Memory B cell (primary cell): Measurements from ENCODE around the gene VGLL3.

ENCODE experiments used
- ATAC-seq: fragments of 150-1000 bp; cut with Tn5 transposase; 2 replicates; pipeline ENCODE4 v1.10.0; 2021; ENCODE audit warnings: low read depth, mild to moderate bottlenecking, moderate library complexity
- DNase-seq, 2 donors: peaks; one replicate each; pipeline ENCODE4 v3.0.0; 2022; ENCODE audit warnings: low spot score in 2 of 2
- H3K27ac Mint-ChIP-seq: one replicate; pipeline ENCODE4 v1.8.0; 2022; ENCODE audit warnings: mild to moderate bottlenecking, moderate library complexity, mixed read lengths
- H3K27me3 Mint-ChIP-seq: one replicate; pipeline ENCODE4 v1.8.0; 2022; ENCODE audit warnings: mixed read lengths
- H3K36me3 Mint-ChIP-seq: one replicate; pipeline ENCODE4 v1.8.0; 2022; ENCODE audit warnings: mild to moderate bottlenecking, mixed read lengths
- H3K4me1 Mint-ChIP-seq: one replicate; pipeline ENCODE4 v1.8.0; 2022; ENCODE audit warnings: mixed read lengths
- H3K4me3 Mint-ChIP-seq: one replicate; pipeline ENCODE4 v1.8.0; 2022; ENCODE audit warnings: mild to moderate bottlenecking, moderate library complexity, mixed read lengths
- H3K9me3 Mint-ChIP-seq: one replicate; pipeline ENCODE4 v1.8.0; 2022; ENCODE audit warnings: mixed read lengths

VGLL3 gene

GRCh38 chr3:86996261-86996955 lies 5.5 kb upstream of the VGLL3 start:
- ATAC-seq (no peak), DNase-seq (no peak)
- peaks cover 2% of the 10 kb centered on the region for H3K9me3 Mint-ChIP-seq
- peaks cover 5% of the 10 kb centered on the region for H3K27me3 Mint-ChIP-seq
- H3K36me3 Mint-ChIP-seq: no peaks in the 10 kb centered on the region
- no peaks in the 10 kb centered on the region for H3K4me1 Mint-ChIP-seq
- H3K27ac Mint-ChIP-seq: no peak overlapping the region
- H3K4me3 Mint-ChIP-seq: no peak overlapping the region

GRCh38 chr3:86995537-86995936 lies 4.6 kb upstream of the VGLL3 start:
- ATAC-seq: no peak
- Mint-ChIP-seq H3K9me3 (peaks cover 2% of the 10 kb centered on the region), H3K4me1 (no peaks in the 10 kb centered on the region), H3K36me3 (no peaks in the 10 kb centered on the region), H3K27ac (no peak overlapping the region), H3K4me3 (no peak overlapping the region), H3K27me3 (peaks cover 5% of the 10 kb centered on the region)
- no peak for DNase-seq

- no peak overlapping the region for H3K4me3 Mint-ChIP-seq
- H3K27ac Mint-ChIP-seq: no peak overlapping the region
- ATAC-seq: no peak
- H3K27me3 Mint-ChIP-seq: peaks cover 10% of the 10 kb centered on the region
- no peak for DNase-seq
- no peaks in the 10 kb centered on the region for H3K36me3 Mint-ChIP-seq
- peaks cover 2% of the 10 kb centered on the region for H3K9me3 Mint-ChIP-seq
- H3K4me1 Mint-ChIP-seq: no peaks in the 10 kb centered on the region
Measured at GRCh38 chr3:86993704-86994103, 2.8 kb upstream of the VGLL3 start.

- Mint-ChIP-seq H3K27ac (no peak overlapping the region), H3K4me1 (no peaks in the 10 kb centered on the region), H3K36me3 (no peaks in the 10 kb centered on the region), H3K27me3 (peaks cover 10% of the 10 kb centered on the region), H3K9me3 (peaks cover 2% of the 10 kb centered on the region), H3K4me3 (no peak overlapping the region)
- DNase-seq (no peak), ATAC-seq (no peak)
Measured at GRCh38 chr3:86991840-86992435, 989 bp upstream of the VGLL3 start.

- no peak for DNase-seq
- peaks cover 10% of the 10 kb centered on the region for H3K27me3 Mint-ChIP-seq
- no peak overlapping the region for H3K4me3 Mint-ChIP-seq
- no peaks in the 10 kb centered on the region for H3K4me1 Mint-ChIP-seq
- H3K36me3 Mint-ChIP-seq: no peaks in the 10 kb centered on the region
- no peak for ATAC-seq
- H3K9me3 Mint-ChIP-seq: peaks cover 2% of the 10 kb centered on the region
- H3K27ac Mint-ChIP-seq: no peak overlapping the region
Measured at GRCh38 chr3:86991482-86991815, 500 bp upstream of the VGLL3 start.

- Mint-ChIP-seq H3K4me1 (no peaks in the 10 kb centered on the region), H3K4me3 (no peak overlapping the region), H3K27ac (no peak overlapping the region), H3K9me3 (peaks cover 2% of the 10 kb centered on the region), H3K27me3 (peaks cover 10% of the 10 kb centered on the region), H3K36me3 (no peaks in the 10 kb centered on the region)
- ATAC-seq (no peak), DNase-seq (no peak)
Measured at GRCh38 chr3:86990012-86990733, 776 bp downstream of the VGLL3 start.

GRCh38 chr3:86989611-86990010 lies 1.3 kb downstream of the VGLL3 start:
- no peak for DNase-seq
- peaks cover 10% of the 10 kb centered on the region for H3K27me3 Mint-ChIP-seq
- no peak for ATAC-seq
- no peak overlapping the region for H3K27ac Mint-ChIP-seq
- H3K4me3 Mint-ChIP-seq: no peak overlapping the region
- no peaks in the 10 kb centered on the region for H3K36me3 Mint-ChIP-seq
- peaks cover 2% of the 10 kb centered on the region for H3K9me3 Mint-ChIP-seq
- no peaks in the 10 kb centered on the region for H3K4me1 Mint-ChIP-seq

GRCh38 chr3:86989006-86989405 lies 1.9 kb downstream of the VGLL3 start:
- Mint-ChIP-seq H3K27me3 (peaks cover 10% of the 10 kb centered on the region), H3K4me1 (no peaks in the 10 kb centered on the region), H3K9me3 (peaks cover 2% of the 10 kb centered on the region), H3K36me3 (no peaks in the 10 kb centered on the region), H3K27ac (no peak overlapping the region), H3K4me3 (no peak overlapping the region)
- DNase-seq: no peak
- no peak for ATAC-seq

GRCh38 chr3:86988235-86988634 lies 2.7 kb downstream of the VGLL3 start:
- no peak for DNase-seq
- ATAC-seq: no peak
- Mint-ChIP-seq H3K4me3 (no peak overlapping the region), H3K4me1 (no peaks in the 10 kb centered on the region), H3K27ac (no peak overlapping the region), H3K27me3 (peaks cover 5% of the 10 kb centered on the region), H3K9me3 (no peaks in the 10 kb centered on the region), H3K36me3 (no peaks in the 10 kb centered on the region)

GRCh38 chr3:86987421-86987715 lies 3.6 kb downstream of the VGLL3 start:
- Mint-ChIP-seq H3K27ac (no peak overlapping the region), H3K4me1 (no peaks in the 10 kb centered on the region)

GRCh38 chr3:86986671-86987420 lies 4.1 kb downstream of the VGLL3 start:
- DNase-seq (no peak), ATAC-seq (no peak)
- Mint-ChIP-seq H3K9me3 (no peaks in the 10 kb centered on the region), H3K27ac (no peak overlapping the region), H3K27me3 (peaks cover 5% of the 10 kb centered on the region), H3K4me3 (no peak overlapping the region), H3K36me3 (no peaks in the 10 kb centered on the region), H3K4me1 (no peaks in the 10 kb centered on the region)

More at GRCh38 chr3:86987421-86987715, 3.6 kb downstream of the VGLL3 start:
- DNase-seq: no peak
- Mint-ChIP-seq H3K27me3 (peaks cover 5% of the 10 kb centered on the region), H3K9me3 (no peaks in the 10 kb centered on the region), H3K36me3 (no peaks in the 10 kb centered on the region), H3K4me3 (no peak overlapping the region)
- no peak for ATAC-seq

GRCh38 chr3:86985181-86985826 lies 5.6 kb downstream of the VGLL3 start:
- DNase-seq (no peak), ATAC-seq (no peak)
- Mint-ChIP-seq H3K36me3 (no peaks in the 10 kb centered on the region), H3K9me3 (no peaks in the 10 kb centered on the region), H3K4me1 (no peaks in the 10 kb centered on the region), H3K4me3 (no peak overlapping the region), H3K27ac (no peak overlapping the region), H3K27me3 (peaks cover 5% of the 10 kb centered on the region)

GRCh38 chr3:86984271-86984670 lies 6.7 kb downstream of the VGLL3 start:
- no peak for ATAC-seq
- Mint-ChIP-seq H3K27ac (no peak overlapping the region), H3K9me3 (no peaks in the 10 kb centered on the region), H3K4me3 (no peak overlapping the region), H3K27me3 (no peaks in the 10 kb centered on the region), H3K4me1 (no peaks in the 10 kb centered on the region), H3K36me3 (no peaks in the 10 kb centered on the region)
- no peak for DNase-seq

- no peak overlapping the region for H3K27ac Mint-ChIP-seq
- no peaks in the 10 kb centered on the region for H3K4me1 Mint-ChIP-seq
- no peaks in the 10 kb centered on the region for H3K36me3 Mint-ChIP-seq
- DNase-seq (no peak), ATAC-seq (no peak)
- no peaks in the 10 kb centered on the region for H3K27me3 Mint-ChIP-seq
- no peak overlapping the region for H3K4me3 Mint-ChIP-seq
- no peaks in the 10 kb centered on the region for H3K9me3 Mint-ChIP-seq
Measured at GRCh38 chr3:86982883-86983282, 8.1 kb downstream of the VGLL3 start.
